Islet of Langerhans (tissue), 1 donor: Measurements from ENCODE around the gene PRAMEF1.
"Not testable (repeated sequence)": the region's sequence is repeated elsewhere in the genome, so short reads cannot be mapped to it uniquely, and the experiment has no call there.

ENCODE experiments used
- FAIRE-seq: peaks from one replicate; lab custom pipeline; 2011; peaks lifted over from hg19 to GRCh38; lab: Jason Lieb, UNC

PRAMEF1 gene

GRCh38 chr1:12775443-12775842 lies 15.8 kb upstream of the PRAMEF1 start:
- no peak for FAIRE-seq

- FAIRE-seq = no peak
Measured at GRCh38 chr1:12776801-12777557, 14.2 kb upstream of the PRAMEF1 start.

- no peak for FAIRE-seq
Measured at GRCh38 chr1:12778061-12778460, 13.1 kb upstream of the PRAMEF1 start.

- FAIRE-seq = no peak
Measured at GRCh38 chr1:12778907-12779306, 12.3 kb upstream of the PRAMEF1 start.

- FAIRE-seq = not testable (repeated sequence)
Measured at GRCh38 chr1:12781488-12781887, 9.7 kb upstream of the PRAMEF1 start.

GRCh38 chr1:12783783-12784182 lies 7.4 kb upstream of the PRAMEF1 start:
- not testable (repeated sequence) for FAIRE-seq

- FAIRE-seq = not testable (repeated sequence)
Measured at GRCh38 chr1:12784729-12785128, 6.5 kb upstream of the PRAMEF1 start.

GRCh38 chr1:12798911-12799310 lies 7.7 kb downstream of the PRAMEF1 start:
- FAIRE-seq = no peak

- no peak for FAIRE-seq
Measured at GRCh38 chr1:12799730-12800129, 8.5 kb downstream of the PRAMEF1 start.

- FAIRE-seq = no peak
Measured at GRCh38 chr1:12809933-12810332, 18.7 kb downstream of the PRAMEF1 start.

- no peak for FAIRE-seq
Measured at GRCh38 chr1:12810691-12811408, 19.7 kb downstream of the PRAMEF1 start.

- no peak for FAIRE-seq
Measured at GRCh38 chr1:12811409-12811784, 20.2 kb downstream of the PRAMEF1 start.

GRCh38 chr1:12819061-12819460 lies 27.9 kb downstream of the PRAMEF1 start:
- FAIRE-seq = not testable (repeated sequence)

- not testable (repeated sequence) for FAIRE-seq
Measured at GRCh38 chr1:12831310-12831709, 40.1 kb downstream of the PRAMEF1 start, which contains the start of gene PRAMEF11. Gene PRAMEF11, minus strand, starts transcription at chr1:12831410. Its CDS starts 2,621 bp downstream, at chr1:12828789.

GRCh38 chr1:12833251-12833650 lies 42.1 kb downstream of the PRAMEF1 start:
- FAIRE-seq = not testable (repeated sequence)
